ENCODE results near the gene GID8.

GID8 gene

DNA sequence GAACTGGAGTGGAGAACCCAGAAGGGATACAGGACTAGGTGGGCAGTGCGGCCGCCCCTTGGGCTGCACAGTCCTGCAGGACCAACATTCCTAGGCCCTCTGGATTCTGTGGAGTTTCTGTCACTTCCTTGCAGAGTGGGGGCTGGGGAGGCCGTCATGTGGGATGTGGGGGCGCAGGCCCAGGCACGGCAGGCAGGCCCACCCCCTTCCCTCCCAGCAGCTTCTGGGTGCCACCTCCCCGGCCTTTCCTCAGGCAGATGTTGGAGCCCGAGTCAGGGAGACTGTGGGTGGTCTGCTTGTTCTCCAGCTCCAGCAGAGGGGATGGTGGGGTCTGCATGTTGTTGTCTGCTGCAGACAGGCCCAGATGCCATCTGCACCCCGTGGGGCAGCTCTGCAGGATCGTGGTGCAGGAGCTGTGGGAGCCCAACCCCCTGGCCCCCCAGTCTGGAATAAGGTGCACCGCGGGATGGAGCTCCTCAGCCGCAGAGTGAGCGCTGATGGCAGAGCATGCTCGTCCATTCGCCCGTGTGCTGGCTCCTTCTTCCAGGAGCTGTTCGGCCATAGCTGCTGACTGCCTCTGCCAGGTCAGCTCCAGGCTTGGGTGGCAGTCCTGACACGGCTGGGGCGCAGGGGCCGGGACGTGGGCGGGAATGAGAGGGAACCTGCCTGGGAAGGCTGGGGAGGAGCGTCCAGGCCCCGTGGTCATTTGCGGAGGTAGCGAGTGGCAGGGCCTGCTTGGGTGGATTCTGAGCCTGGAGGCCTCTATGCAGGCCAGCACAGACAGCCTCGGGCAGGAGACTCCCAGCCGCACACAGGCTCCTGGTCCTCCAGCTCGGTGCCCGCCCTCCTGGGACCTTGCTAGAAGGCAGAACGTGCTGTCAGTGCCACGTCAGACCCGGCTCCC, 32.6 kb downstream of the GID8 start:
- DNase-seq (ENCODE audit: low read depth in 3 of 3) = no peak

DNA sequence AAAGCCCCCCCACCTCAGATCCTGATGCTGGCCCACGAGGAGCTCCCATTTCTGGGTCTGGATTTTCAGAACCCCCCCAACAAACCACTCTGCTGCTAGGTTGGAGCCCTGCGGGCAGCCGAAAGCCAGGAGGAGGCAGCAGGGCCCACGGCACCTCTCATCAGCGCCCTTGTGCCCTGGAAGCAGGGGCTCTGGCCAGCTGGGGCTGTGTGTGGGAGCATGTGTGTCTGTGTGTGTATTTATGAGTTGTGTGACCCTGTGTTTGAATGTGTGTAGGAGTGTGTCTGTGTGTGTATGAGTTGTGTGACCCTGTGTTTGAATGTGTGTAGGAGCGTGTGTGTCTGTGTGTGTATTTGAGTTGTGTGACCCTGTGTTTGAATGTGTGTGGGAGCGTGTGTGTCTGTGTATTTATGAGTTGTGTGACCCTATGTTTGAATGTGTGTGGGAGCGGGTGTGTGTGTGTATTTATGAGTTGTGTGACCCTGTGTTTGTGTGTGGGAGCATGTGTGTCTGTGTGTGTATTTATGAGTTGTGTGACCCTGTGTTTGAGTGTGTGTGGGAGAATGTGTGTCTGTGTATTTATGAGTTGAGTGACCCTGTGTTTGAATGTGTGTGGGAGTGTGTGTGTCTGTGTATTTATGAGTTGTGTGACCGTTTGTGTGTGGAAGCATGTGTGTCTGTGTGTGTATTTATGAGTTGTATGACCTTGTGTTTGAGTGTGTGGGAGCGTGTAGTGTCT, 33.4 kb downstream of the GID8 start:
- DNase-seq (ENCODE audit: low read depth in 3 of 3) = no peak

DNA sequence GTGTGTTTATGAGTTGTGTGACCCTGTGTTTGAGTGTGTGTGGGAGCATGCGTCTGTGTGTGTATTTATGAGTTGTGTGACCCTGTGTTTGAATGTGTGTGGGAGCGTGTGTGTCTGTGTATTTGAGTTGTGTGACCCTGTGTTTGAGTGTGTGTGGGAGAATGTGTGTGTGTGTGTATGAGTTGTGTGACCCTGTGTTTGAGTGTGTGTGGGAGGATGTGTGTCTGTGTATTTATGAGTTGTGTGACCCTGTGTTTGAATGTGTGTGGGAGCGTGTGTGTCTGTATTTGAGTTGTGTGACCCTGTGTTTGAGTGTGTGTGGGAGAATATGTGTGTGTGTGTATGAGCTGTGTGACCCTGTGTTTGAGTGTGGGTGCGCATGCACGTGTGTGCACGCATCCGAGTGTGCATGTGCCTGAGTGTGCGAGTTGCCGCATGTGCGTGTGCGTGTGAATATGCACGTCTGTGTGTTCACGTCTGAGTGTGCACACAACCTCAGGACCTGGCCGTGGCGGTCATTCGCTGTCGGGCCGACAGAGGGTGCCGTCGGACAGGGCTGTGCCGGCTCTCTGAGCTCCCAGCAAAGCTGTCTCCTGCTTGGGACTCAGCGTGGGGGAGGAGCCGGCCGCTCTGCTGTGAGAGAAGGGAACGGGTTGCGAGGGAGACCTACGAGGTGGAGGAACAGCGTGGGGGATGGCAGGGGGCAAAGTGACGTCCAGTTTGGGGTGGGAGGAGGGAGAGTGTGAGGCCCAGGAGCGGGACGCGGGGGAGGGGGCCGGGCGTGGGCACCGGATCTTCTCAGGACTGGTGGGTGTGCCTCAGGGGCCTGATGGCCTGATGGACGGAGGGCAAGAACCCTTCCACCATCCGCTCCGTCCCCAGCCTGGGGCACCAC, 34.2 kb downstream of the GID8 start:
- DNase-seq (ENCODE audit: low read depth in 3 of 3) = peak; percentile 76 to 82 (median 78)

DNA sequence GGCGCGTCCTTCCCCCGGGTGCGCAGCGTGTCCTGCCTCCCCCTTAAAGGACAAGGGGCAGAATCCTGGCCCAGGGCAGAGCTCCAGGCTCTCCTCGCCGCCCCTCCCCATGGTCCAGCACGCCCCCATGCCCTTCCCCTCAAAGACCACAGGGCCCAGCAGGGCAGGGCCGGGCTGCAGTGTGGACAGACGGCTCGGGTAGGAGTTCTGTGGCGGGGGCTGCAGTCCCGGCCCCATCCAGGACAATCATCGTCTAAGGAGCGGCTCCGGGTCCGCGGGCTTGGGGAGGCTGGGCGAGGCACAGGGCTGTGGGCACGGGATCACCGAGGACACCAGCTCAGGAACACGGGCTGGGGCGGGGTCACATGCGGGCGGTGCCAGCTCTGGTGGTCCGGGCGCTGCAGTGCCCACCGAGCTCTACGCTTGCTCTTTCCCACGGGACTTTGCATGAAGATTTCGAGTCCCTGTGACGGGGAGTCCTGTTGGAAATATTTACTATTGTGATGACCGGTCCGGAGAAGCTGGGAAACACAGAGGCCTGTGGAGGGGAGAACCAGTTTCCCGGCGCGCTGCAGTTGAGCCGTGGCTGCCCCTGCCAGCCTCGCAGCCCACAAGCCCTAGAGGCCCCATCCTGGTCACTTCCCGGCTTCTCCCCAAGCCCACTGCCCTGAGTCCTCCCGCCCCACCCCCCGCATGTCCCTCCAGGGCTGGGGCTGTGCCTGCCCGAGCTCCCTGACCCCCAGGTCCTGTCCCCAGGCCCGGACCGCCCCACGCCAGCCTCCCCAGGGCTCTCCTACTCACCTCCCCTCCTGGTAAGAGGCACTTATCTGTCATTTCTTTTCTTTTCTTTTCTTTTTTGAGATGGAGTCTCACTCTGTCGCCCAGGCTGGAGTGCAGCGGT, 35.1 kb downstream of the GID8 start:
- DNase-seq (ENCODE audit: low read depth in 3 of 3) = no peak

DNA sequence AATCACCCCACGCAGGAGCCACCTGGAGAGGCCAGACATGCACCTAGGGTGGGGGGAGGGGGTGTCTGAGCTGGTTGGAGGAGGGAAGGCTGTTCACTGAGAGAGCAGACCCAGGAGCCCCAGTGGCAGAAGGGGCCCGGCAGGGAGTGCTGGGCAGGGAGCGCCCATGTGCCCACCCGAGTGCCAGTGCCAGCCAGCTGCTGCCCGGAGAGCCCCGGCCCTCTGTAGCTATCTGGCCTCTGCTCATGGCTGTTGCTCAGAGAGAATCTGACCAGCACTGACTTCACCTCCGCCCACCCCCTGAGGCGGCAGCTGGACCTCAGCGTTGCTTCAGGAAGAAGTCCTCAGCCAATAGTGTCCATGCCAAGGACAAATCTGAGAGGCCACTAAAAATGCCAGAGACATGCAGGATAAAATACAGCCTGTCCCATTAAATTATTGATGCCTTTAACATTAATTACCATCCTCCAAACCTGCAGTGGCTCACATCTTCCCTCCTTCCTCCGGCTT, 37.4 kb downstream of the GID8 start:
- no peak for DNase-seq (ENCODE audit: low read depth in 3 of 3)

DNA sequence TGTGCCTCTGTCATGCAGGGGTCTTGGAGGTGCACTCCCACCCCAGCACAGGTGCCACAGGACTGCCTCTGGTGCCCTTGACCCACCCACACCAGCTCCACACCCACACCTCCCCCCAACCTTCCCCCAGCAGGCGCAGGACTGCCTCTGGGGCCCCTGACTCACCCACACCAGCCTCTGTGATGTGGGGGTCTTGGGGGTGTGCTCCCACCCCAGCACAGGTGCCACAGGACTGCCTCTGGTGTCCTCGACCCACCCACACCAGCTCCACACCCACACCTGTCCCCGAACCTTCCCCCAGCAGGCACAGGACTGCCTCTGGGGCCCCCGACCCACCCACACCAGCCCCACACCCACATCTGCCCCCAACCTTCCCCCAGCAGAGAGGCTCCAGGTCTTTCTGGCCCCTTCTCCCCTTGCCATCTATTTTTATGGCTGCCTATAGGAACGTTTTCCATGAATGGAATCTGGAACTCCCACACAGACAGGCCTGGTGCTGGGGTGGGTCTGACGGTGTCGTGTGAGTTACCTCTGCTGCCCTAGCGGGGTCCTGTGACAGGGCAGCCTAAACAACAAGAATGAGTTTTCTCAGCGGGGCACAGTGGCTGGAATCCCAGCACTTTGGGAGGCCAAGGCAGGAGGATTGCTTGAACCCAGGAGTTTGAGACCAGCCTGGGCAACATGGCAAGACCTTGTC, 38.0 kb downstream of the GID8 start:
- DNase-seq (ENCODE audit: low read depth in 3 of 3) = no peak

DNA sequence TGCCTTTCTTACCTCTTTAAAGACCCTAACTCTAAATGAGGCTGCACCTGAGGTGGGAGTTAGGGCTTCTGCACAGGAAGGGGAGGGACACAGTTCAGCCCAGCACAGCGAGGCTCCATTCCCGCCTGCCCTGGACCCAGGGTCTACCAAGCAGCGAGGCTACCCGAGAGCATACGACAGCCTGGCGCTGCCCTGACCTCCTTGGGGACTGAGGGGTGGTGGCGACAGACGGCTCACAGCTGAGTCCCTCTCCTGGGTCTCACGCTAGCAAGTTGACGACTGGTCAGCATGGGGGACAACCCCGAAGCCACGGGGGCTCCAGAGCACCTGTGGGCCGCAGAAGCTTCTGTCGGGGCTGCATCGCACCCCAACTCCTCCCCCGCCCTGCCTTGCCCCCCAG, 38.9 kb downstream of the GID8 start:
- no peak for DNase-seq (ENCODE audit: low read depth in 3 of 3)

DNA sequence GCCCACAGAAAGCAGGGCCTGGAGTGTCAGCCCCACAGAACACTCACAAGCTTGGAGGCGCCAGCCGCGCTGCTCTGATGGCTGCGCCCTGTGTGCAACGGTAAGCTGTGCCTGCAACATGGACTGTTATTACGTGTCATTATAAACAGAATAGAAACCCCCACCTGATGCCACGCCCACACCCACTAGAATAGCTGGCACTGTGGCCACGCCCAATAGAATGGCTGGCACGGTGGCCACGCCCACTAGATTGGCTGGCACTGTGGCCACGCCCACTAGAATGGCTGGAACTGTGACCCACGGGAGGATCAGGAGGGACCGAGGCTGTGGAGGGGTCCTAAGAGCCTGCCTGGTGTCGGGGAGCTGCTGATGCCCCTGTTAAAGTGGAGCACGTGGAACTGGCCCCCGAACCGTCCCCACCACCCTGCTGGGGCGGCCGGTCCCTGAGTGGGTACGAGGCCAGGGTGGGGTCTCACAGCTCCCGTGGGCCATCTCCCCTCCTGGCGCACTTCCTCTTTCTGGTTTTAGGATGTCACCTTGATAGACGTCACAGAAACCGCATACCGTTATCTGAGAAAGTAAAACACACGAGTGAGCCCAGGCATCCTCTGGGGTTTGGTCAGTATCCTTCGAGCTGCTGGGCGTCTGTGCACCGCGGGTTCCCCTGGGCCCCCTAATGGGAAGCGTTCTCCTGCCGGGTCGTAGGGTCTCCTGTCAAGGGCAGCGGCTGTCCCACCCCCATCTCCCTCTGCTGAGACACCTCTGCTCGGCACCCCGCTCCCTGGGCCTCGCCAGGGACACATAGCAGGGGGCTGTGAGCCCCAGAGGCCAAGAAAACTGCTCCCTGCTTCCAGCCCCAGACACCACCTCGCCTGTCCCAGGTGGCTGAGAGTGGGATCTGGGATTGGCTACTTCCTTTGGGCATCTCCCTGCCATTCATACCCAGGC, 39.9 kb downstream of the GID8 start:
- peak; percentile 50 to 64 (median 62) for DNase-seq (ENCODE audit: low read depth in 3 of 3)

DNA sequence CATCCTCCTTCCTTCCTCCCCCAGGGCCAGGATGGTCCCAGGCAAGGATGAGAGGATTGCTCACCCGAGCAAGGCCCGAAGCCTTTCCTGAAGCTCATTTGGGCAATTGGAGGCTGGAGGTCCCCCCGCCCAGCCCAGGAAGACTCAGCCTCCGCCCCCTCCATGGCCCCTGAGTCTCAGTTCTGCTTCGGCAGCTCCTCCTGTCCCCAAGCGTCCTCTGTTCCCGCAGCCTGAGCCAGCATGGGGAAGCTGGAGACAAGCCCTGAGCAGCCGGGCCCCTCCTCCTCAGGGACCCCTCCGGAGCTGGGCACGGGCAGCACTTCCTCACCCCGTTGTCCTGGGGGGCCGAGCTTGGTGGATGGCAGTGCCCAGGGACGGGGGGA, 40.6 kb downstream of the GID8 start:
- no peak for DNase-seq (ENCODE audit: low read depth in 3 of 3)

DNA sequence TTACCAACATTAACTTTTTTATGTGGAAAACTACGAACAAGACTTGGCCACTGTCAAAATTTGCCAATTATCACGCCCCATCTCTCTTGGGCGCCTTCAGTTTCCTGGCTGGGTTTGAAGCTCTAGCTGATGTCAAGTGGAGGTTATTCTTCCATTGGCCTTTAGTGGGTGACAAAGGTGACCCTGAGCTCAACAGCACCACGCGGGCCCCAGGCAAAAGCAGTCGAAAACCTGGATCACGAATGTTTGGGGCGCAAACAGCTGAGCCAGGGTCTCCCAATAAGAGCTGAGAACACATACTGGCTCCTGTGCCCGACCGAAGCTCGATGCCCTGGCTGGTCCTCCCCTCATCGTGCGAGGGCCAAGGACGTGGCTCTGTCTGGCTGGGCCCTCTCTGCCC, 41.4 kb downstream of the GID8 start:
- no peak for DNase-seq (ENCODE audit: low read depth in 3 of 3)

DNA sequence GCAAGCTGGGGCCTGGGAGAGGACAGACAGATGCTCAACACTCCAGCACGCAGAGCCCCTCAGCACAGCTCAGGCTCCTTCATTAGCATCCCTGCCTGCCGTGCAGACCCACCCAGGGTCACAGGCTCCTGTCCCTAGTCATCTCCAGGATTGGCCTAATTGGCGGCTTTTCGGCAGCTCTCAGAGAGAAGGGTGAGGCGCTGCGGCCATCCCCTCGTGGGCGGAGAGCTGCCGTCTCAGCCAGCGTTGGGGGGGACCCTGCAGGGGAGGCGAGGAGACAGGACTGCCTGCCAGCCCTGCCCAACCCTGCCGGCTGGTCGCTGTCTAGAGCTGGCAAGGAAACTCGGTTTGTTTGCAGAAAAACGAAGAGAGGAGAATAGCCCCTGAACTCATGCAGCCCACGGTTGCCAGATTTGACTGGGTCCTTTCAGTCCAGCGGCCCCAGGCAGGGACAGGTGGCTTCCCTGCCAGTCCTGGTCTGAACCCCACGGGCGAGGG, 42.0 kb downstream of the GID8 start:
- no peak for DNase-seq (ENCODE audit: low read depth in 3 of 3)

DNA sequence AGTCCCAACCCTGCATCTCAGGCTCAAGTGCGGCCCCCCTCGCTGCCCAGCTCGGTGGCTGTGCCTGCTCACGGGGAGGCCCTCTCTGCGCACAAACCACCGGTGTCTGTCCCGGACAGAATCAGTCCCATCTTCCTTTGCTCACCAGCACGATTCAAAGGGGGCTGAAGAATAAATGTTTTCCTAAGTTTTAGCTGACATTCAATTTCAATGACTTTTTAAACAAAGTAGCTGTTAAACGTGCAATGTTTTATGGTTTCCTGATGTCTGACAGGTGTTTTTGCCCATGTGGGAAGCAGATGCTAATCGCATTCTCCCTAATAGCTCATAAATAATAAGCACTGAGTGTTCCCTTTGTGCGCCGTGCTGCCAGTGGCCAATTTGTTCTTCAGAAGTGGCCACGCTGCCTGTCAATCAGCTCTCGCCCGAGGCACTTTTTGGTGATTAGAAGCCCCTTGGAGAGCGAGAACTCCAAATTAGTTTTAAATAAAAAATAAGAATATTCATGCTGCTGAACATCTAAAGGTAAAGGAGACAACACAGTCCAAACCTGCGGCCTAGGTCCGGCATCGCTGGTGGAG, 42.5 kb downstream of the GID8 start:
- DNase-seq (ENCODE audit: low read depth in 3 of 3) = no peak

DNA sequence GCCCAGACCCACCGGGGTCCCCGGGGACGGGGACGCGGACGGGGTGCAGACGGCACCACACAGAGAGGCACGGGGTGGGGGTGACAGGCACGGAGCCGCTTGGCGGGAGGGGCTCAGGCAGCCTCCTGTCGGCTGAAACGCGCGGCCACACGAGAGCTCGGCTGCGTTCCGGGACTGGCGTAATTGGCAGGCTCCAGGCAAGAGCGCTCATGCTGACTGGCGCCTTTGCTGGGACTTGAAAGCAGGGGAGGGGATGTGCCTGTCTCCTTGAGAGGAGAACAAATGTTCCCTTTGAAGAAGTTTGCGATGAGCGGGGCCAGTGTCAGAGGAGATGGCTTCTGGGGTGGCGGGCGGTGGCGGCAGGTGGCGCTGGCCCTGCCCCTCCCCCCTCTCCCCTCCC, 43.0 kb downstream of the GID8 start:
- no peak for DNase-seq (ENCODE audit: low read depth in 3 of 3)

DNA sequence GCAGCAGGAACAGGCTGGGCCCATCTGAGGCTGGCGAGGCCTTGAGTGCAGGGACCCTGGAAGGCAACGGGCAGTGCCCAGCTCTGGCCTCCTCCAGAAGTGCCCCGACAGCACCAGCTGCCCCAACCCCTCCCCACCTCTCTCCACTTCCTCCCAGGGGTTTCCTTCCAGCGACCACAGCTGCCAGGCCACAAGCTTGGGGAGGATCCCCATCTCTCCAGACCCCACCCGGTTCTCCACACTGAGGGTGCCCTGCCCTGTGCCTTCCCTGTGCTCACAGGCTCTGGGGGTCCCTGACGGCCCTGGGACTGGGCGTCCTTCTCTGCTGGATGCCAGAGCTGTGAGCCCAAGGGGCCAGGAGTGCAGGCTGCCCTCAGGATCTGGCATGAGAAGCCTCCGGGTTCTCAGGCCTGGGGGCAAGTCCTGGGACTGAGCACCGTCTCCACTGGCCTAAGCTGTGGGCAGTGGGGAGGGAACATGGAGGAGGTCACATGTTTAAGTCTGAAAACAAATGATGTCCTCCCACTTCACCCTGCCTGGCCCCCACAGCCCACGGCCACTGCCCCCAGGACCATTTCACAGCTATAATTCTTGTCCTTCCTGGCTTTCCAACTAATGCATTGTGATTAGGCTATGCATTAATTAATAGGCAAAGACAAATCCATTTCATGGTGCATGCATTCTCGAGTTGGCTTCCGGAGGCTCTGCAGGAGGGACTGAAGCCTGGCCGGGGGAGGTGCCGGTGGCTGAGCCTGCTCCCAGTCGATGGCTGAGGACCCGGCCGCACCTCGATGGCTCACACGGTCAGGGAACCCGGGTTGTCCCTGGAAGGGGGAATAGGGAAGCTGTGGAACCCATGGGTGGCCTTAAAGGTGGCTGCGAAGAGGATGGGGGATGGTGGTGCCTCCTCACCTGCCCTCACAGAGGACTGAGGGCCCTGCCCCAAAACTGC, 44.5 kb downstream of the GID8 start:
- DNase-seq (ENCODE audit: low read depth in 3 of 3) = no peak

DNA sequence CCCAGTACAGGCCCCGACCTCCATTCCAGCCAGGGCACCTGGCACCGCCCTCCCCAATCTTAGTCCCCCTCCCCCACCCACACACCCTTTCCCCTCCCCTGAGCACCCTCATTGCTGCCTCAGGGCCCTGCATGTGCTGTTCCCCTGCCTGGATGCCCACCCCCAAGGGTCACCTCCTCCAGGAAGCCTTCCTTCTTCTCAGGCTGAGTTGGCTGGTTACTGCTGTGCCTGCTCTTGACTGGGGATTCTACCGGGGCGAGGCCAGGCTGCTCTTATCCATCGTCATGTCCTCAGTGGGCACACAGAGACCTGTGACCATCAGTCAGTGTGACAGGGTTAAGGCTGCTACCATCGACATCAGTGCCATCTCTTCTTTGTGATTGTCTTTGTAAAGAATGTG, 45.3 kb downstream of the GID8 start:
- DNase-seq (ENCODE audit: low read depth in 3 of 3) = no peak

DNA sequence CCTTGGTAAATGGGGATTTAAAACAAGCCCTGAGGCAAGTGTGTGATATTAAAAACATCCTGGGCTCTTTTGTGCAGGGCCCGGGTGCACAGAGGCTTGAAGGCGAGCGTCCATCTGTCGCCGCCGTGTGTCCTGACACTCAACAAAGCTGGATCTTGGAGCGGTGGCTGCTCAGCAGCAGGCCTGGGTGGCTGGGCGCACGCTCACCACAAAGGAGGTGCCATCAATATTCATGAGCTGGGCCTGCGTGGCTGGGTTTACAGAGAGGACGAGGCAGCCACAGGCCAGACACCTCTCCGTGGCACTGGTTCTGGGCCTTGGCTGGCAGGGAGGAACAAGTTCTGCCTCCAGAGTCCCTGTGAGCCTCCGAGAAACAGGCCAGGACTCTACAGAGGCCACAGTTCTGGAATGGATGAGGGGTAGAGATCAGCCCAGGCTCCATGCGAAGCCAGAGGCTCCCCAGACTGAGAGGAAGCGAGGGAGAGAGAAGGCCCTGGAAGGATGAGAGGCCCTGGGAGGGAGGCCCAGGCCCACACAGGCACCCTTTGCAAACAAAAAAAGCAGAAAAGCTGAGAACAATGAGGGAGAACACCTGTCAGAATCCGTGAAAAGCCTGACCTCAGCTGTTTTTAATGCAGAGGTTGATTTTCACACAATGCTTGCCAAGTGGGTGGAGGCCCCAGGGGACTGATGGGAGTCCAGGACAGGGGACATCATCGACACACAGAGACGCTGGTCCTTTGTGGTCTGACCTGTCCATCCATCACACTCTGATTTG, 46.9 kb downstream of the GID8 start:
- DNase-seq (ENCODE audit: low read depth in 3 of 3) = no peak

DNA sequence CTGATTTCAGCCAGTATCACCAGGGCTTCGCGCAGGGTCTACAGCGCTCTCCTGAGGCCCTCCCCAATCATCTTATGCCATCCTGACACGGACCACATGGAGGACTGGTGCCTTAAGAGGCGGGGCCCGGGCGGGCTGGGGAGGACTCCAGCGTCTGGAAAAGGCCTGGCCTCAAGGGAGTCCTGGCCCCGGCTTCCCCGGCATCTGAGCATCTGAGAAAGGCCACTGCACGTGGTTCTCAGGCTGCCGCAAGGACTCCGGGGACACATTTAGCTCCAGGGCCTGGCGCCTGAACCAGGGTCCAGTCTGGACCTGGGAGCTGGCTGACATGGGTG, 47.5 kb downstream of the GID8 start:
- DNase-seq (ENCODE audit: low read depth in 3 of 3) = no peak
